ENCODE data around the gene BSCL2. TPM values are rescaled to one million over a fixed set of nuclear protein-coding genes. Genes with fewer than 3 reads are reported as not detected.

The BSCL2 gene
- total and polyA plus RNA-seq, 2 of the 13 experiments (the other 11 are each of a cell fraction or from before 2014, with no cell fraction given): 19.5 to 21.1 TPM

DNA sequence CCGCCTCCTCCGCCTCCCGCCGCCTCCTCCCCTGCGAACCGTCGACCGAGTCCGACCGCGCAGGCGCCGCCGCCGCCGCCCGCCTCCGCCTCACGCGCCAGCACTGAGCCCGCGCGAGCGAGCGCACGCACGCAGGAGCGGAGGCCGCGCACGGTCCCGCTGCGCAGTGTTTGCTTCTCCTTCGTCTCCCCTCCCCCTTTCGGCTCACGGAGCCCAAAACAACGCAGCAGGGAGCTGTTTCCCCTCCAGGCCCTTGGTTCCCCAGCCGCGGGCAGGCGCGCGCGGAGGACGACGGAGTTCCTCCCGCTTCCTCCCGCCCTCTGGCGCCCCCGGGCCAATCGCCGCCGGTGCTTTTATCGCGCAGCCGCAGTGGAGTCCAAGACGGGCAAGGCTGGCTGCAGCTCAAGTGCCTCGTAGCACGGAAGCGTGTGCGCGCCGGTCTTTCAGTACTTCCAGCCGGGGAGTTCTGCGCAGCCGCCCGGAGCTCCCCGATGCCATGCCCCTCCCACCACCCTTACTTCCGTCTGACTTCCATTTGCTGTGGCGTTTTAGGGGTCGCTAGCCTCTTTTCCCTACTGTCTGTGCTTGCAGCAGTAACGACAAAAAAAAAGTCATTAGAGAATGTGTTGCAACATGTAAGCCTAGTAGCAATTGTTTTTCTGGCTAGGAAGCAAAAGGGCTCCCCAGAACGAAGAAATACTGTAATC, 20.1 kb upstream of the BSCL2 start, which contains the start of gene HNRNPUL2 (continued):
- TF ChIP-seq ATAD3A (CRISPR knock-in tag; IDR thresholded peaks at IDR 0.05) (no peak), CBX5 (CRISPR knock-in tag; IDR thresholded peaks at IDR 0.05; ENCODE audit: borderline replicate concordance) (peak; percentile 91; the same call in 1 of the 2 replicates), TP53 (CRISPR knock-in tag; conservative IDR thresholded peaks at IDR 0.05) (no peak), PAX8 (CRISPR knock-in tag; IDR thresholded peaks at IDR 0.05; ENCODE audit: borderline replicate concordance) (peak; percentile 95; the same call in 1 of the 2 replicates), ZNF713 (CRISPR knock-in tag; IDR thresholded peaks at IDR 0.05) (no peak), AKNA (CRISPR knock-in tag; IDR thresholded peaks at IDR 0.05; ENCODE audit: borderline replicate concordance) (no peak), ZNF10 (CRISPR knock-in tag; IDR thresholded peaks at IDR 0.05; ENCODE audit: borderline replicate concordance, low read depth) (no peak), ZNF383 (CRISPR knock-in tag; IDR thresholded peaks at IDR 0.05; ENCODE audit: borderline replicate concordance) (no peak), ISL2 (CRISPR knock-in tag; IDR thresholded peaks at IDR 0.05) (peak; percentile 51; the same call in 1 of the 2 replicates), ZZZ3 (CRISPR knock-in tag; IDR thresholded peaks at IDR 0.05; ENCODE audit: borderline replicate concordance) (no peak), IRF9 (CRISPR knock-in tag; IDR thresholded peaks at IDR 0.05; ENCODE audit: borderline replicate concordance) (peak; percentile 96), PTBP1 (IDR thresholded peaks at IDR 0.05; ENCODE audit: low read depth, low read length, poor library complexity, severe bottlenecking) (peak; percentile 89), IKZF5 (CRISPR knock-in tag; IDR thresholded peaks at IDR 0.05) (peak; percentile 59; the same call in 1 of the 2 replicates), ZNF142 (CRISPR knock-in tag; IDR thresholded peaks at IDR 0.05) (peak; percentile 91), SMAD1 (CRISPR knock-in tag; IDR thresholded peaks at IDR 0.05; ENCODE audit: borderline replicate concordance, low read depth) (peak; percentile 83; the same call in 1 of the 2 replicates)

All from HepG2 (cell line).